HG03064 (cell line): ENCODE measurements around the gene GNRH2.
"Not testable (repeated sequence)": the region's sequence is repeated elsewhere in the genome, so short reads cannot be mapped to it uniquely, and the experiment has no call there.

Experiments used
- ATAC-seq: cut with Tn5 transposase; IDR thresholded peaks from one replicate; pipeline ENCODE4 v1.9.1; 2021; ENCODE audit warnings: low read depth; ENCODE audit not compliant: unreplicated experiment

Gene GNRH2

DNA sequence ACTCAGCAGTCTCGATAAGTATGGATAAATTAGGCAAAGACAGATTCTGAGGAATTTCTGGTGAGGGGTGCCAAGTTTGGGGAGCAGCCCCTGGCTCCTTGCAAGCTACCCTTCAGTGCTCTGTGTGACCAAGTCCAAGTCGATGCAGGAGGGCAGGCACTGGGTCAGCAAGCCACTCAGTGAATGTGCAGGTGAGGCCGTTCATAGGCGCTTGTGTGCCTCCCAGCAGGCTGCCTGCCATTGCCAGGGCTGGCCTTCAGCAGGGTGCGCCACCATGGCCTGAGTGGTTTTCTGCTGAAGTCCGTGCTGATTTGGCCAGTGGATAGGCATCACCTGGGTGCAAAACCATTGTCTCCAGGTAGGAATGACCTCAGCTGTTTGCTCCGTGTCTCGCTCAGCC is 3.3 kb upstream of the GNRH2 start:
- ATAC-seq, result no peak

- ATAC-seq, result no peak
These were observed 1.5 kb upstream of the GNRH2 start for GRCh38 chr20:3041854-3042409.

DNA sequence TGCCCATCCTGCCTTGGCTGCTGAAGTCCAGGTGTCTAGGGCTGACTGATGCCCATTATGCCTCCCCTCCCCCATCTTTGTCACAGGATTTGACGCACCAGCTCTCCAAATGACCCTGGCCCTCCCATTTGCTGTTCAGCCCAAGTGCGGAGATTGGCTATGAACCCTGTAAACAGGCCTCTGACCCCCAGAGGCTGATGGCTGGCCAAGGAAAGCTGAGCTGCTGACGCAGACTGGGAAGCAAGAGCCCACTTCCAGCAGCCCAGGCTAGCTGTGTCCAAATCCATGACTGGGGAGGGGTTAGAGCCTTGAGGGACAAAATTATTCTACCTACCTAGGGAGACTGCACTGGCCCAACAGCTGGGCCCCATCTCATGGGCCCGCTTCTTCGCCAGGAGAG is 797 bp upstream of the GNRH2 start:
- ATAC-seq, result no peak

- ATAC-seq, result no peak
These were observed 1.0 kb downstream of the GNRH2 start for GRCh38 chr20:3044336-3044965.

- peak; percentile 25 for ATAC-seq
These were observed 1.8 kb downstream of the GNRH2 start for GRCh38 chr20:3045042-3045815.

DNA sequence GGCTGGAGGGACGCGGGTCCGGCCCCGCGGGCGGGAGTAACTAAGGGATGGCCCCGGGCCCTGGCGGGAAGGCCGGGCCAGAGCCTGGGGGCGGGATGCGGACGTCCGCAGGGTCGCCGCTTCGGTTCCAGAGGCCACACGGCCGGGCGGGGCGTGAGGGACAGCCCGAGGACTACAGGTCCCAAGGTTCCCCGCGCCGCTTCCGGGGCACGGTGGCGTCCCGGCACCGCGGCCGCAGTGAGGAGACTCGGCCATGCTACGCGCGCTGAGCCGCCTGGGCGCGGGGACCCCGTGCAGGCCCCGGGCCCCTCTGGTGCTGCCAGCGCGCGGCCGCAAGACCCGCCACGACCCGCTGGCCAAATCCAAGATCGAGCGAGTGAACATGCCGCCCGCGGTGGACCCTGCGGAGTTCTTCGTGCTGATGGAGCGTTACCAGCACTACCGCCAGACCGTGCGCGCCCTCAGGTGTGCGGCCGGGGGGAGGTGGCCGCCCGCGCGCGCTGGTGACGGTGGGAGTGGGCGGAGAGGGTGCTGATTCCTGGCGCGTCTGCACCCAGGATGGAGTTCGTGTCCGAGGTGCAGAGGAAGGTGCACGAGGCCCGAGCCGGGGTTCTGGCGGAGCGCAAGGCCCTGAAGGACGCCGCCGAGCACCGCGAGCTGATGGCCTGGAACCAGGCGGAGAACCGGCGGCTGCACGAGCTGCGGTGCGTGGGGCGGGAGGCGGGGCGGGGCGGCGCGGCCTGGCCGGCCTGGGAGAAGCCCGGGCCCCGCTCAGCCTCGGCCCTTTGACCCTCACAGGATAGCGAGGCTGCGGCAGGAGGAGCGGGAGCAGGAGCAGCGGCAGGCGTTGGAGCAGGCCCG is 2.6 kb downstream of the GNRH2 start, which contains the start of gene MRPS26:
Gene MRPS26, plus strand, starts transcription at position 237 of the 861 bp plus-strand sequence. Its CDS starts 17 bp downstream, at position 254.
- peak; percentile 83 for ATAC-seq

GRCh38 chr20:3046677-3047462 is 3.4 kb downstream of the GNRH2 start:
- ATAC-seq, result no peak

GRCh38 chr20:3047486-3048419 is 4.3 kb downstream of the GNRH2 start:
- ATAC-seq, result no peak

DNA sequence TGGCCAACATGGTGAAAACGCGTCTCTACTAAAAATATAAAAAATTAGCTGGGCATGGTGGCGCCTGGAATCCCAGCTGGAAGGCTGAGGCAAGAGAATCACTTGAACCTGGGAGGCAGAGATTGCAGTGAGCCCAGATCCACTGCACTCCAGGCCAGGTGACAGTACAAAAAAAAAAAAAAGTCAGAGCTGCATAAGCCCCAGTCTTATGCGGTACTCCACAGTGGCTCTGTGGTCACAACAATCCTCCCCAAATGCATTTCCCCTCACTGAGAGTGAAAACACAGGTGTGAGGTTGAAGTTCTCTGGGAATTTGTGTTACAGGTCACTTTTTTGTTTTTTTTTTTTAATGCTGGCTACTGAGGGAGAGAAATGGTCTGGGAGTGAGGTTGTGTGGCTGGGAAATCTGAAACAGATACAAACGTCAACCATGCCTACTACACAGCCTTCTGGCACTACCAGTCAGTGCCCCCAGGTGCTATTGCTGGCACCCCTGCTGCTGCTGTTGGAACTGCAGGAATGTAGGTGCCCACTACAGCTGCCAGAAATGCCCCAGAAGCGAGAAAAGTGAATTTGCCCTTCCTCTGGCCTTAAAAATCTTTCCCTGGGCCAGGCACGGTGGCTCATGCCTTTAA is 8.1 kb downstream of the GNRH2 start:
- no peak for ATAC-seq

- ATAC-seq, result no peak
These were observed 16.1 kb downstream of the GNRH2 start for GRCh38 chr20:3059489-3059888.

DNA sequence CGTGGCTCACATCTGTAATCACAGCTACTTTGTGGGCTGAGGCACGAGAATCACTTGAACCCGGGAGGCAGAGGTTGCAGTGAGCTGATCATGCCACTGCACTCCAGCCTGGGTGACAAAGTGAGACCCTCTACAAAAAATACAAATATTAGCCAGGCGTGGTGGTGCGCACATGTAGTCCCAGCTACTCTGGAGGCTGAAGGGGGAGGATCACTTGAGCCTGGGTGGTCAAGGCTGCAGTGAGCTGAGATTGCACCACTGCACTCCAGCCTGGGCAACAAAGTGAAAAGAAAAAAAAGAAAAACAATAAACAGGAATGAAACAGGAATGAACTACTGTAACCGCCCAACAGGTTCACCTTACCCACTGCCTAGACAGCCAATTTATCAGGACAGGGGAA is 20.7 kb downstream of the GNRH2 start:
- not testable (repeated sequence) for ATAC-seq

DNA sequence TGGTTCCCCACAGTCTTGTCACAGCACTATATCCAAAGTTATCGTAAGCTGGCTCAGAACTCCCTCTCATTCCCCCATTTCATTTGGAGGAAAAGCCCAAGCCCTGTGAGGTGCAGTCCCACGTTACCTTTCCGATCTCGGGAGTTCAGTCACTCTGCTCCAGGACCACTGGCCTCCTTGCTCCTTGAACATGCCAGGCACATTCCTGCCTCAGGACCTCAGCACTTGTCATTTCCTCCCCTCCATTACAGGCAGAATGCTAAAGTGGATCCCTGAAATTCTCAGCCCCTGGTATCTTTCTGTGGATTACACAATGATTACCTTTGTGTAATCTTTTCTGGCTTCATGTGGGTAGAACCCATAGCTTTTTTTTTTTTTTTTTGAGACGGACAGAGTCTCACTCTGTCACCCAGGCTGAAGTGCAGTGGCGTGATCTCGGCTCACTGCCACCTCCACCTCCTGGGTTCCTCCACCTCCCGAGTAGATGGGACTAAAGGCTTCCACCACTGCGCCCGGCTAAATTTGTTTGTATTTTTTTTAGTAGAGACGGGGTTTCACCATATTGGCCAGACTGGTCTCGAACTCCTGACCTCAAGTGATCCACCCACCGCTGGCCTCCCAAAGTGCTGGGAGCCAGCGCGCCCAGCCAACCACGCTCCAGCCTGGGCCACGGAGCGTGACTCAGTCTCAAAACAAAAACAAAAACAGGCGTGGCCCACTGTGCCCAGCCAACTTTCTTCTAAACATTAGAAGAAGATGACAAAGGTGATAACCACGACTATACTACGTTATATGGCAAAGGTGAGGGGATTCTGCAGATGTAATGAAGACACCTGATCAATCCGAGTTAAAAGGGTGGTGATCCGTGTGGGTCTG is 24.0 kb downstream of the GNRH2 start:
- no peak for ATAC-seq

DNA sequence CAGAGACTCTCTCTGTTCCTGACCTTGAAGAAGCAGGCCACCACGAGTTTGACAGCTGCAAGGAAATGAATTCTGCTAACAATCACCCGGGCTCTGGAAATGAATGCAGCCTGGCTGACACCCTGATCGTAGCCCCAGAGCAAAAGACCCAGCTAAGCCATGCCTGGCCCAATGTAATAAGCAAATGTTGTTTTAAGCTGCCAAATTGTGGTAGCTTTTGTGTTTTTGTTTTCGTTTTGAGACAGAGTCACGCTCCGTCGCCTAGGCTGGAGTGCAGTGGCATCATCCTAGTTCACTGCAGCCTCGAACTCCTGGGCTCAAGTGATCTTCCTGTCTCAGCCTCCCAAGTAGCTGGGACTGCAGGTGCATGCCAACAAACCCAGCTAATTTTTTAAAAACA is 24.7 kb downstream of the GNRH2 start:
- ATAC-seq, result no peak

GRCh38 chr20:3068986-3069900 is 25.8 kb downstream of the GNRH2 start:
- no peak for ATAC-seq

GRCh38 chr20:3070725-3071124 is 27.3 kb downstream of the GNRH2 start:
- ATAC-seq, result no peak

GRCh38 chr20:3071266-3071609 is 27.8 kb downstream of the GNRH2 start:
- ATAC-seq, result no peak
